ENCODE results near the gene ANAPC10.

ANAPC10 gene

DNA sequence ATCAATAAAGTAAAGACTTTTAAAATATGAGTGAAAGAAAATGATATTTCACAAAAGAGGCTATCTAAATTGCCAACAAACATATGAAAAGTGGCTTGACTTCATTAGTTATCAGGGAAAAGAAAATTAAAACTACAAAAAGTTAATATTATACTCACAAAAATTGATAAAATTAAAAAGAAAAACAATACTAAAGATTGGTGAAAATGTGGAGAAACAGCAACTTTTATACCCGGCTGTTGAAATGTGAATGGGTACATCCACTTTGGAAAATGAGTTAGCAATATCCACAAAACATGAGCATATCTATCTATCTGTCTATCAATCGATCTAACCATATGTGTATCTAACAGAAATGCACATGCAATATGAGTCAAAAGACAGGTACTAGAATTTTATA lies 122.3 kb downstream of the ANAPC10 start:
- no peak for TF ChIP-seq CTCF (IDR thresholded peaks at IDR 0.05; ENCODE audit: low read depth, low read length)
- Histone ChIP-seq H3K36me3 (no peaks in the 10 kb centered on the region), H3K9me3 (ENCODE audit: severe bottlenecking) (no peaks in the 10 kb centered on the region), H3K27me3 (ENCODE audit: insufficient read depth, low read depth, severe bottlenecking) (no peaks in the 10 kb centered on the region), H3K4me3 (ENCODE audit: low read depth, low read length) (no peak overlapping the region), H3K27ac (no peak overlapping the region)
- no peak for DNase-seq

- Histone ChIP-seq H3K4me3 (ENCODE audit: low read depth, low read length) (no peak overlapping the region), H3K27ac (no peak overlapping the region), H3K36me3 (no peaks in the 10 kb centered on the region), H3K27me3 (ENCODE audit: insufficient read depth, low read depth, severe bottlenecking) (no peaks in the 10 kb centered on the region), H3K9me3 (ENCODE audit: severe bottlenecking) (peaks cover 3% of the 10 kb centered on the region)
- no peak for DNase-seq
- no peak for TF ChIP-seq CTCF (IDR thresholded peaks at IDR 0.05; ENCODE audit: low read depth, low read length)
Measured at GRCh38 chr4:144970597-144970996, 127.4 kb downstream of the ANAPC10 start.

GRCh38 chr4:144969821-144970220 lies 128.2 kb downstream of the ANAPC10 start:
- no peak overlapping the region for H3K27ac ChIP-seq
- TF ChIP-seq CTCF (IDR thresholded peaks at IDR 0.05; ENCODE audit: low read depth, low read length) = no peak
- H3K36me3 ChIP-seq = no peaks in the 10 kb centered on the region
- DNase-seq = no peak
- H3K27me3 ChIP-seq (ENCODE audit: insufficient read depth, low read depth, severe bottlenecking) = no peaks in the 10 kb centered on the region
- H3K4me3 ChIP-seq (ENCODE audit: low read depth, low read length) = no peak overlapping the region
- H3K9me3 ChIP-seq (ENCODE audit: severe bottlenecking) = peaks cover 4% of the 10 kb centered on the region

DNA sequence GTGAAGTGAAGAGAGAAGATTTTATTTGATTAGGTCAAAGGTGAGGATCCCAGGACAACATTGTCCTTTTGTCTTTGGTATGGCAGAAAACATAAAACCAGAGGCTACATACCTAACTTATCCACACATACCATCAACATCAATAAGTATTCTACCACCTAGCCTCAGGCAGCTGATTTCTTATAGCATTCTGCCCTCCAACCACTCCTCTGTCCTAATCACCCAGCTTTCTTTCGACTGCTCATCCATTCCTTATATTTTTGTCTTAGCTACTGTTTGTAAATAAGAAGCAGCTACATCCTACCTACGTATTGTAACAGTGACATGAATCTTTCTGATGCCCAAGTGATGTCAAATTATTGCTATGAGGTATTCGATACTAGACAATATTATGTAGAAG lies 129.4 kb downstream of the ANAPC10 start:
- Histone ChIP-seq H3K9me3 (ENCODE audit: severe bottlenecking) (peaks cover 4% of the 10 kb centered on the region), H3K27ac (no peak overlapping the region), H3K36me3 (no peaks in the 10 kb centered on the region), H3K27me3 (ENCODE audit: insufficient read depth, low read depth, severe bottlenecking) (no peaks in the 10 kb centered on the region), H3K4me3 (ENCODE audit: low read depth, low read length) (no peak overlapping the region)
- no peak for TF ChIP-seq CTCF (IDR thresholded peaks at IDR 0.05; ENCODE audit: low read depth, low read length)
- no peak for DNase-seq

DNA sequence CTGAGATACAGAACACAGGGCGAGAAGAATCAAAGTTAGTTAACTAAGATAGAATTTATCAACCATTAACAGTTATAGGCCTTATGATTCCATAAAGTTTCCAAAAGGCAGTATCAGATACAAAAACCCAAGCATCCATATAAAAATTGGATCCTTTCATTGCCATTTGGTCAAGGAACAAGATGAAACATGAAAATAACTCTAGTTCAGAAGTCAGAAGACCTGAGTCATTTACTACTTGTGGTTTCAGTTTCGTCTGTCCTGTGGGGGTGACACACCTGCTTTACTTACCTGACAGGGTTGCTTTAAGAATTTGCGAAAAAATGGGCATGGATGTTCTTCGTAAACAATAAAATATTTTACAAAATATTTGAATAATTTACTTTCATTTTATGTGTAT lies 130.8 kb downstream of the ANAPC10 start:
- Histone ChIP-seq H3K27ac (no peak overlapping the region), H3K4me3 (ENCODE audit: low read depth, low read length) (no peak overlapping the region)
- DNase-seq = no peak

More for the DNA sequence above, 130.8 kb downstream of the ANAPC10 start:
- no peaks in the 10 kb centered on the region for H3K27me3 ChIP-seq (ENCODE audit: insufficient read depth, low read depth, severe bottlenecking)
- H3K9me3 ChIP-seq (ENCODE audit: severe bottlenecking) = peaks cover 4% of the 10 kb centered on the region
- no peaks in the 10 kb centered on the region for H3K36me3 ChIP-seq
- no peak for TF ChIP-seq CTCF (IDR thresholded peaks at IDR 0.05; ENCODE audit: low read depth, low read length)
